ENCODE results near the gene PPP6R1. TPM values are rescaled to one million over a fixed set of nuclear protein-coding genes. Genes with fewer than 3 reads are reported as not detected.

PPP6R1 gene
- total and polyA plus RNA-seq, 2 of the 13 experiments (the other 11 are each of a cell fraction or from before 2014, with no cell fraction given): 25.8 to 54.0 TPM

DNA sequence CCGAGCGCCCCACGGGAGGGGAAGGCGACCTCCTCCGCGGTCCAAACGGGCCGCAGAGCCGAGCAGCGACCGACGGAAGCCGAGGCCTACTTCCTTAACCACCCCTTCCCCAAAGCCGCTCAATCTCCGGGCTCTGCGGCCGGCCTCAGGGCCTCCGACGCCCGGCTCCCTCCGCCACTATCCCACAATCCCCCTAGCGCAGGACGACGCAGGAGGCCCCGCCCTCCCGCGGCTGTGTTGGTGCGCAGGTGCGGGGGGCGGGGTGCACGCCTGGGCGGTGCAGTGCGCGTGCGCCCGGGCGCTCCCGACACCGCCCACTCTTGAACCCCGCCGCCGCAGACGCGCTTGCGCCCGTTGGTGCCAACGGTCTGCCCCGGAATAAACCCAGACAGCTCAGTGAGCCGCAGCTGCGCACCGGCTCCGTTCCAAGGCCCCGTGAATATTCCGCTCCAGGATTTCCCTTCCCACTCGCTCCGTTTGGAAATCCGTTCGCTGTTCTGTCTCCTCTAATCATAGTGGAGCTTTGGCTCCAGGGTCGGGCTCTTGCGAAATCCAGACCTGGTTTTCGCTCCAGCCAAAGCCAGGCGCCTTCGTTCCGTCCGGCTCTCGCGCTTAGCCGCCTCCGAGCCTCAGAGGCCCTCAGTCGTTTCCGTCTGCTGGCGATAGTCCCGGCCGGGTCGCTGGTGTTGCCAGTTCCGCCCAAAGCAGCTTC, at the start of gene PPP6R1 (continued):
- TF ChIP-seq, protein P1, sequence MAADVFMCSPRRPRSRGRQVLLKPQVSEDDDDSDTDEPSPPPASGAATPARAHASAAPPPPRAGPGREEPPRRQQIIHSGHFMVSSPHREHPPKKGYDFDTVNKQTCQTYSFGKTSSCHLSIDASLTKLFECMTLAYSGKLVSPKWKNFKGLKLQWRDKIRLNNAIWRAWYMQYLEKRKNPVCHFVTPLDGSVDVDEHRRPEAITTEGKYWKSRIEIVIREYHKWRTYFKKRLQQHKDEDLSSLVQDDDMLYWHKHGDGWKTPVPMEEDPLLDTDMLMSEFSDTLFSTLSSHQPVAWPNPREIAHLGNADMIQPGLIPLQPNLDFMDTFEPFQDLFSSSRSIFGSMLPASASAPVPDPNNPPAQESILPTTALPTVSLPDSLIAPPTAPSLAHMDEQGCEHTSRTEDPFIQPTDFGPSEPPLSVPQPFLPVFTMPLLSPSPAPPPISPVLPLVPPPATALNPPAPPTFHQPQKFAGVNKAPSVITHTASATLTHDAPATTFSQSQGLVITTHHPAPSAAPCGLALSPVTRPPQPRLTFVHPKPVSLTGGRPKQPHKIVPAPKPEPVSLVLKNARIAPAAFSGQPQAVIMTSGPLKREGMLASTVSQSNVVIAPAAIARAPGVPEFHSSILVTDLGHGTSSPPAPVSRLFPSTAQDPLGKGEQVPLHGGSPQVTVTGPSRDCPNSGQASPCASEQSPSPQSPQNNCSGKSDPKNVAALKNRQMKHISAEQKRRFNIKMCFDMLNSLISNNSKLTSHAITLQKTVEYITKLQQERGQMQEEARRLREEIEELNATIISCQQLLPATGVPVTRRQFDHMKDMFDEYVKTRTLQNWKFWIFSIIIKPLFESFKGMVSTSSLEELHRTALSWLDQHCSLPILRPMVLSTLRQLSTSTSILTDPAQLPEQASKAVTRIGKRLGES (CRISPR knock-in tag; IDR thresholded peaks at IDR 0.05; ENCODE audit: borderline replicate concordance): no peak
- TF ChIP-seq ZMAT3 (CRISPR knock-in tag; conservative IDR thresholded peaks at IDR 0.05): peak; percentile 37; the same call in 1 of the 2 replicates
- TF ChIP-seq ZNF24 (IDR thresholded peaks at IDR 0.05): peak; percentile 25; the same call in 1 of the 2 replicates
- TF ChIP-seq NFE2 (CRISPR knock-in tag; IDR thresholded peaks at IDR 0.05): no peak
- peak; percentile 81; the same call in 1 of the 2 replicates for TF ChIP-seq RARG (CRISPR knock-in tag; IDR thresholded peaks at IDR 0.05; ENCODE audit: low read depth)
- TF ChIP-seq KLF9 (CRISPR knock-in tag; IDR thresholded peaks at IDR 0.05; ENCODE audit: low read depth): no peak; the same call in 1 of the 2 replicates
- TF ChIP-seq, protein P2, sequence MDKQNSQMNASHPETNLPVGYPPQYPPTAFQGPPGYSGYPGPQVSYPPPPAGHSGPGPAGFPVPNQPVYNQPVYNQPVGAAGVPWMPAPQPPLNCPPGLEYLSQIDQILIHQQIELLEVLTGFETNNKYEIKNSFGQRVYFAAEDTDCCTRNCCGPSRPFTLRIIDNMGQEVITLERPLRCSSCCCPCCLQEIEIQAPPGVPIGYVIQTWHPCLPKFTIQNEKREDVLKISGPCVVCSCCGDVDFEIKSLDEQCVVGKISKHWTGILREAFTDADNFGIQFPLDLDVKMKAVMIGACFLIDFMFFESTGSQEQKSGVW (CRISPR knock-in tag; IDR thresholded peaks at IDR 0.05; ENCODE audit: borderline replicate concordance): no peak
- TF ChIP-seq ELF3 (CRISPR knock-in tag; IDR thresholded peaks at IDR 0.05): peak; percentile 79
- TF ChIP-seq, protein P3, sequence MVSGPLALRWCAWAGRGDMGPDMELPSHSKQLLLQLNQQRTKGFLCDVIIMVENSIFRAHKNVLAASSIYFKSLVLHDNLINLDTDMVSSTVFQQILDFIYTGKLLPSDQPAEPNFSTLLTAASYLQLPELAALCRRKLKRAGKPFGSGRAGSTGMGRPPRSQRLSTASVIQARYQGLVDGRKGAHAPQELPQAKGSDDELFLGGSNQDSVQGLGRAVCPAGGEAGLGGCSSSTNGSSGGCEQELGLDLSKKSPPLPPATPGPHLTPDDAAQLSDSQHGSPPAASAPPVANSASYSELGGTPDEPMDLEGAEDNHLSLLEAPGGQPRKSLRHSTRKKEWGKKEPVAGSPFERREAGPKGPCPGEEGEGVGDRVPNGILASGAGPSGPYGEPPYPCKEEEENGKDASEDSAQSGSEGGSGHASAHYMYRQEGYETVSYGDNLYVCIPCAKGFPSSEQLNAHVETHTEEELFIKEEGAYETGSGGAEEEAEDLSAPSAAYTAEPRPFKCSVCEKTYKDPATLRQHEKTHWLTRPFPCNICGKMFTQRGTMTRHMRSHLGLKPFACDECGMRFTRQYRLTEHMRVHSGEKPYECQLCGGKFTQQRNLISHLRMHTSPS (CRISPR knock-in tag; IDR thresholded peaks at IDR 0.05; ENCODE audit: low read depth): peak; percentile 76; the same call in 1 of the 2 replicates
- no peak for TF ChIP-seq NR2F6 (IDR thresholded peaks at IDR 0.05)
- peak; percentile 64 for TF ChIP-seq NR2F6 (CRISPR knock-in tag; IDR thresholded peaks at IDR 0.05)
- TF ChIP-seq RELA (CRISPR knock-in tag; IDR thresholded peaks at IDR 0.05): no peak
- TF ChIP-seq RFXANK (CRISPR knock-in tag; IDR thresholded peaks at IDR 0.05): peak; percentile 84; the same call in 1 of the 2 replicates
- TF ChIP-seq, protein P4, sequence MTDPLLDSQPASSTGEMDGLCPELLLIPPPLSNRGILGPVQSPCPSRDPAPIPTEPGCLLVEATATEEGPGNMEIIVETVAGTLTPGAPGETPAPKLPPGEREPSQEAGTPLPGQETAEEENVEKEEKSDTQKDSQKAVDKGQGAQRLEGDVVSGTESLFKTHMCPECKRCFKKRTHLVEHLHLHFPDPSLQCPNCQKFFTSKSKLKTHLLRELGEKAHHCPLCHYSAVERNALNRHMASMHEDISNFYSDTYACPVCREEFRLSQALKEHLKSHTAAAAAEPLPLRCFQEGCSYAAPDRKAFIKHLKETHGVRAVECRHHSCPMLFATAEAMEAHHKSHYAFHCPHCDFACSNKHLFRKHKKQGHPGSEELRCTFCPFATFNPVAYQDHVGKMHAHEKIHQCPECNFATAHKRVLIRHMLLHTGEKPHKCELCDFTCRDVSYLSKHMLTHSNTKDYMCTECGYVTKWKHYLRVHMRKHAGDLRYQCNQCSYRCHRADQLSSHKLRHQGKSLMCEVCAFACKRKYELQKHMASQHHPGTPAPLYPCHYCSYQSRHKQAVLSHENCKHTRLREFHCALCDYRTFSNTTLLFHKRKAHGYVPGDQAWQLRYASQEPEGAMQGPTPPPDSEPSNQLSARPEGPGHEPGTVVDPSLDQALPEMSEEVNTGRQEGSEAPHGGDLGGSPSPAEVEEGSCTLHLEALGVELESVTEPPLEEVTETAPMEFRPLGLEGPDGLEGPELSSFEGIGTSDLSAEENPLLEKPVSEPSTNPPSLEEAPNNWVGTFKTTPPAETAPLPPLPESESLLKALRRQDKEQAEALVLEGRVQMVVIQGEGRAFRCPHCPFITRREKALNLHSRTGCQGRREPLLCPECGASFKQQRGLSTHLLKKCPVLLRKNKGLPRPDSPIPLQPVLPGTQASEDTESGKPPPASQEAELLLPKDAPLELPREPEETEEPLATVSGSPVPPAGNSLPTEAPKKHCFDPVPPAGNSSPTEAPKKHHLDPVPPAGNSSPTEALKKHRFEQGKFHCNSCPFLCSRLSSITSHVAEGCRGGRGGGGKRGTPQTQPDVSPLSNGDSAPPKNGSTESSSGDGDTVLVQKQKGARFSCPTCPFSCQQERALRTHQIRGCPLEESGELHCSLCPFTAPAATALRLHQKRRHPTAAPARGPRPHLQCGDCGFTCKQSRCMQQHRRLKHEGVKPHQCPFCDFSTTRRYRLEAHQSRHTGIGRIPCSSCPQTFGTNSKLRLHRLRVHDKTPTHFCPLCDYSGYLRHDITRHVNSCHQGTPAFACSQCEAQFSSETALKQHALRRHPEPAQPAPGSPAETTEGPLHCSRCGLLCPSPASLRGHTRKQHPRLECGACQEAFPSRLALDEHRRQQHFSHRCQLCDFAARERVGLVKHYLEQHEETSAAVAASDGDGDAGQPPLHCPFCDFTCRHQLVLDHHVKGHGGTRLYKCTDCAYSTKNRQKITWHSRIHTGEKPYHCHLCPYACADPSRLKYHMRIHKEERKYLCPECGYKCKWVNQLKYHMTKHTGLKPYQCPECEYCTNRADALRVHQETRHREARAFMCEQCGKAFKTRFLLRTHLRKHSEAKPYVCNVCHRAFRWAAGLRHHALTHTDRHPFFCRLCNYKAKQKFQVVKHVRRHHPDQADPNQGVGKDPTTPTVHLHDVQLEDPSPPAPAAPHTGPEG (CRISPR knock-in tag; IDR thresholded peaks at IDR 0.05): no peak
- TF ChIP-seq, protein P5, sequence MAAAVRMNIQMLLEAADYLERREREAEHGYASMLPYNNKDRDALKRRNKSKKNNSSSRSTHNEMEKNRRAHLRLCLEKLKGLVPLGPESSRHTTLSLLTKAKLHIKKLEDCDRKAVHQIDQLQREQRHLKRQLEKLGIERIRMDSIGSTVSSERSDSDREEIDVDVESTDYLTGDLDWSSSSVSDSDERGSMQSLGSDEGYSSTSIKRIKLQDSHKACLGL (CRISPR knock-in tag; IDR thresholded peaks at IDR 0.05): peak; percentile 24; the same call in 1 of the 2 replicates
- no peak for TF ChIP-seq DPF2 (CRISPR knock-in tag; IDR thresholded peaks at IDR 0.05; ENCODE audit: borderline replicate concordance, low read depth)
- no peak for TF ChIP-seq ADNP (CRISPR knock-in tag; IDR thresholded peaks at IDR 0.05)
- TF ChIP-seq ZSCAN31 (CRISPR knock-in tag; IDR thresholded peaks at IDR 0.05; ENCODE audit: low read depth): peak; percentile 55; the same call in 1 of the 2 replicates
- TF ChIP-seq ZNF598 (CRISPR knock-in tag; IDR thresholded peaks at IDR 0.05; ENCODE audit: borderline replicate concordance): no peak
